ENCODE results near the gene ALDH1A3. TPM values are rescaled to one million over a fixed set of nuclear protein-coding genes. Genes with fewer than 3 reads are reported as not detected.

Gene ALDH1A3
- total and polyA plus RNA-seq, 2 donors: 11.2 to 13.7 TPM

Small RNA genes within 50 kb of the gene (small RNA-seq; reads per million reads assigned to genes)
- not detected for gene AC015712.3

Other genes with a start within 250 kb of the ALDH1A3 start
- gene LRRK1, start 39.5 kb downstream of the ALDH1A3 start, total RNA-seq: 9.9 TPM
- gene LRRK1, start 39.5 kb downstream of the ALDH1A3 start, polyA plus RNA-seq: 12.3 TPM